OCI-M2 (cell line): ENCODE data around the gene RER1.
A peak's percentile ranks its signal among the peaks of the same experiment; 100 is the strongest.

Source experiments
- DNase-seq: peaks from one replicate; lab custom pipeline; 2025; ENCODE audit not compliant: unreplicated experiment; lab: John Stamatoyannopoulos, UW

RER1 gene

DNA sequence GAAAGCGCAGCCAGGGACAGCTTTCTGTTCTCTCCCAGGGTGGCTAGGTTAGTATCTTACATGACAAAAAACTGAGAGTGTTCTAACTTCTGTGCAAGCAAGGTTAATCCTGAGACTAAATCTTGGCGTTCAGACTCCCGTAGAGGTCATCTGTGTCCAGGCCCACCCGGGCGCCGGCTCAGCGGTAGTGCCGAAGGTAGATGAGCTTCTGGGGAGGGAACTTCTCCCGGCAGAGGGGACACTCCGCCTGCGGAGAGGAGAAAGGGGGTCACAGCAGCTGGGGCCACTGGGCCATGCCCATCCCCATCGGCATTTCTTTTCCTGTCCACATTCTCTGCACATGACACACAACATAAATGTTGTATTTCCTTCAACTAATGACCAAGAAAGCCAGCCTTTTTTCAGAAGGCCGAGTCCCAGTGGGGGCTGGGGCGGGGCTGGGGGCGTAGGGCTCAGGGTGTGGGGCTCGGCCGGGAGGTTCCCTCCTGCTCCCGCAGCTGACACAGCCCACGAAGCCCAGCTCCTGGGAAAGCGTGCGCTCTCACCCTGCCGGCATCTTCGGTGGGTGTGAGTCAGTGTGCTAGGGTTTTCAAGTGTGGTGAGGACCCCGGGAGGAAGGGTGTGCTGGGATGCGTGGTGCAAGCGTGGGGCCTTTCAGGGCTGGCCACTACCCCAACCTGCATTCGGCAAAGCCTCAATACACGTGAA lies 14.1 kb downstream of the RER1 start:
- DNase-seq = no peak

DNA sequence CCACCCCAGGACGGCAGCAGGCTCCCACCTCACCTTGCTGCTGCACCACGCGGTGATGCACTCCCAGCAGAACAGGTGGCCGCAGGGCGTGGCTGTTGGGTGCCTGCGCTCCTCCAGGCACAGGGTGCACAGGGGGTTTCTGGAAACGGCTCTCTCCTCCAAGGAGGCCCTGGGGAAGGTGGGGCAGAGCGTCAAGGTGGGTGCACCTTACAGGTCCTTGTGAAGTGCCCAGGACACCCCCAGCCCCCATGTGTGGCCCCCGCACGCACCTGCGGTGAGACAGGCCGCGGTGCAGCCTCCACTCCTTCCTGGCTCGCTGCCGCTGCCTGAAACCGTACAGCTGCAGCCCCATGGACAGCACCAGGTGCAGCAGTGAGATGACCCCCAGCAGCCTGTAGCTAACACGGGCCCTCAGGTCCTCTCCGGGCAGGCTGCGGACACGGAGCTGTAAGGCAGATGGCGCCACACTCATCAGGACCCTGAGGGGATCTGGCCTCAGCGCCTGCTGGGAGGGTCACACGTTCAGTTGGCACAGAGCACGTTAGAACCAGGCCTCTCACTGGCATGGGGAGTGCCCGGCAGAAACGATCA lies 14.9 kb downstream of the RER1 start:
- no peak for DNase-seq

DNA sequence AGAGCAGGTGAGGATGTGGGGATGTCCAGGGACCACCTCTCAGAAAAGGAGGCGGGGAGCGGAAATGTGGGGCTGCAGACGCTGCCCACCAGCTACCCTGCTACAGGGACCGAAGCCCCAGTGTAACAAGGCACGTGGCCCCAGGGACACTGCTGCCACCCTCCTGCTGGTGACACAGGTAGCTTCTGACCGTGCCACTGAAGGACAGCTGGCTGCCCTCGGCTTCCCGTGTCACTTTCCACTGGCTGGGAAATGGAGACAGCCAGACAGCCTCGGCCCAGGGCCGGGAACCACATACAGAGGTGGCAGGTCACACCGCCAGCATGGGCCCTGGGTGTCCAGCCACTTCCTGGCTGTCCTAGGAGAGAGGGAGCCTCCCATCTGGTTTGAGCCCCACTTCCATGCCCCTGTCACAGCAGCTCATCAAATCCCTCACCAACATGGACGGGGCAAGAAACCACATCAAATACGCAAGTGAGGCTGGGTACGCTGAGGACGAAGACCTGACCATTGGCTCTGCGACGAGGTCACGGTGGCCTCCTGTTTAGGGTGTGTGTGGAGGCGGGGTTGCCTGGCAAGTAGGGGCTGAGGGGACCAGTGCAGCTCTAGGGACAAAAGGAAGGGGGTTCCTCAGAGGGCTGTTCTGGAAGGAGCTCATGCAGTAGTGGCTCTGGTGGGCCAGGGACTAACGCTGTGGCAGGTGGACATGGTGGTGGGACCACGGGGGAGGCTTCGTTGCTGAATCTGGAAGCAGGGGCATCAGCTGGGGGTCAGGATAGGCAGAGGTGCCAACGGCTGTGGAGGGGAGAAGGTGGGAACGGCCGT lies 15.7 kb downstream of the RER1 start:
- no peak for DNase-seq

DNA sequence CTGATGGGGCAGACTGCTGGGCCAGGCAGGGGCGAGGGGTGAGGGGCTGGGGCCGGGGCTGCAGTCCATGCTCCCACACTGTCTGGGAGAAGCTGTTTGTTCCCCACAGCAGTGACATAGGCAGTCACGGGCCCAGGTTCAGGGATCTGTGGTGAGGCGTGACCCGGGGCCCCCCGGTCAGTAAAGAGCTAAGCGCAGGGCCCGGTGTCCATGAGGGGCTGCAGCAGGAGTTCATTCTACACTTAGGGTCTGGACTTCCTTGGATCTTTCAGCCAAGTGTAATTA lies 16.3 kb downstream of the RER1 start:
- no peak for DNase-seq

GRCh38 chr1:2408456-2408855 lies 16.8 kb downstream of the RER1 start:
- DNase-seq = no peak

- DNase-seq = no peak
Measured at GRCh38 chr1:2408859-2409276, 17.2 kb downstream of the RER1 start.

GRCh38 chr1:2409745-2410144 lies 18.1 kb downstream of the RER1 start:
- no peak for DNase-seq

DNA sequence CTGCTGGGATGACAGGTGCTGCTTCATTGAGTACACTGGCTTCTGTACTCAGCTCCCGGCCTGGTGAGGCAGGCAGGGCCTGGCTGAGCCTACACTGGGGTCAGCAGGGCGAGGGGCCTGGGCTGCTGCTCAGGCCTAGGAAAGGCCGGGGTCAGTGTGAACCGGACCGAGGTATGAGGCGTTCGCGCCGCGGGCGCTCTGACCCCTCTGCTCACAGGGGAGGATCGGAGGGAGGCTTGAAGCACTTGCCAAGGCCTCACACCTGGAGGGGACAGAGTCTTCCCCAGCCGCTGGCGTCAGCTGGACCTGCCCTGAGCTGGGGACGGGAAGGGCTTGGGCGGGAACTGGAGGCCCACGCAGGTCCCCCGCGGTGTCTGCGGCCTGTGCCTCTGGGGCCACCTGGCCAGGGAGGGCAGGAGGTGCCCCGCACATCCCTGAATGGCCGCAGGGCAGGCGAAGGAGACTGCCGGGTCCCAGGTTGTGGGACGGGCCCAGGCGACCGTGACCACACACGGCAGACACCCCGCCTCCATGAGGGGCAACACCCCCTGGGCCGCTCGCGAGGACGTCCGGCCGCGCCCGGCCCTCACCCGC lies 20.3 kb downstream of the RER1 start:
- DNase-seq = no peak

- DNase-seq = peak; percentile 71
Measured at GRCh38 chr1:2412395-2412772, 20.7 kb downstream of the RER1 start, which contains the start of gene PEX10. Gene PEX10 (minus strand): TSS chr1:2412564. CDS start chr1:2412502, 62 bp downstream.

DNA sequence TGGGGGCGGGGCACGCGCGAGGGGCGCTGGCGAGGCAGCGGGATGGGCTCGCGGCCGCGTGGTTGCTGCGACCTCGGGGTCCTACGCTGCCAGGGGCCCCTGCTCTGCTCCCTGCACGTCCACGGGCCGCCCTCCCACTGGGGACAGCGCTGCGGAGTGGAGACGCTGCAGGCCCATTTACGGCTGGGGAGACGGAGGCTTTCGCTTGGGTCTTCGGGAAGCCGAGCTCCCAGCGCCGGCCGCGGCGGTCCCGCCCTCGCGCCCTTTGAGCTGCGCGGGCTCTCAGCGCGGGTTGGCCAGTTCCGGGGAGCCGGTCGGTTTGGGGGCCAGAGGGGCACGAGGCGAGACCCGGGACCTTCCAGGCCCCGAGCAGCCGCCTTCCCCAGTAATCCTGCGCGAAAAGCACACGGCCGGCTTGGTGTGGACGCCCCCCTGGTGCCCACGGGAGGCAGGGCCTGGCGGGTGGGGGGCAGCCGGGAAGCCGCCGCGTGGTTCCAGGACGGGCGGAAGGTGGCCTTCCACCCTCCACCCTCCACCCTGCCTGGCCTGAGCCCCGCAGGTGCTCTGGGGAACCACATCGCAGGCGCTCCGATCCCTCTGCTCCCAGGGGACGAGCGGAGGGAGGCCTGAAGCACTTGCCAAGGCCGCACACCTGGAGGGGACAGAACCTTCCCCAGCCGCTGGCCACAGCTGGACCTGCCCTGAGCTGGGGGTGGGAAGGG lies 21.3 kb downstream of the RER1 start:
- DNase-seq = no peak

DNA sequence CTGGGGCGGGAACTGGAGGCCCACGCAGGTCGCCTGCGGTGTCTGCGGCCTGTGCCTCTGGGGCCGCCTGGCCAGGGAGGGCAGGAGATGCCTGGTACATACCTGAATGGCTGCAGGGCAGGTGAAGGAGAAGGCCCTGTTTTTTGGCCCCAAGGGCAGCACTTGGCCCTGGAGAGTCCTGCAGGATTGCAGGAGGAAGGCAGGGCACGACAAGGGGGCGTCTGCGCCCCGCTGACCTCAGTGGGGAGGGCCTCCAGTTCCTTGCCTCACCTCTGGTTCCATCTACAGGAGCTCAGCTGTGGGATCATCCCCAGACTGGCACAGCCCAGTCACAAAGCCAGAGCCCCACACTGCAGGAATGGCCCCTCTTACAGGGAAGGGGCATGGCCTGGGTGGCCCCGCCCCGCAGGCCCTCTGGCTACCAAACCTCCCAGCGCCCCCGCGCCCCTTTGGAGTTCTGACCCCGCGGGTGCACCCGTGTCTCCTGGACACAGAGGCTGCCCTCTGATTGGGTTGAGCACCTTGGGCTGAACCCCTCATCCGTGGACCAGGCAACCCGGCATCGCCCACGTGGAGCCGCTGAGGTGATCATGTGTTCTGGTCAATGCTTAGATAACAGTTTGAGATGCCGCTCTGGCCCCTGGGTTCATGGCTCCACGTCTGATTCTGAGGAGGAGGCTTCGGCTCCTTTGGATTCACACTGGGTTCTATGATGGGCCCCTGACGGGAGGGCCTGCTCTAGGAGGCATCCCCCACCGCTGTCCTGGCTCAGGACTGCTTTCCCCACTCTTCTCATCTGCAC lies 22.1 kb downstream of the RER1 start:
- DNase-seq = no peak

DNA sequence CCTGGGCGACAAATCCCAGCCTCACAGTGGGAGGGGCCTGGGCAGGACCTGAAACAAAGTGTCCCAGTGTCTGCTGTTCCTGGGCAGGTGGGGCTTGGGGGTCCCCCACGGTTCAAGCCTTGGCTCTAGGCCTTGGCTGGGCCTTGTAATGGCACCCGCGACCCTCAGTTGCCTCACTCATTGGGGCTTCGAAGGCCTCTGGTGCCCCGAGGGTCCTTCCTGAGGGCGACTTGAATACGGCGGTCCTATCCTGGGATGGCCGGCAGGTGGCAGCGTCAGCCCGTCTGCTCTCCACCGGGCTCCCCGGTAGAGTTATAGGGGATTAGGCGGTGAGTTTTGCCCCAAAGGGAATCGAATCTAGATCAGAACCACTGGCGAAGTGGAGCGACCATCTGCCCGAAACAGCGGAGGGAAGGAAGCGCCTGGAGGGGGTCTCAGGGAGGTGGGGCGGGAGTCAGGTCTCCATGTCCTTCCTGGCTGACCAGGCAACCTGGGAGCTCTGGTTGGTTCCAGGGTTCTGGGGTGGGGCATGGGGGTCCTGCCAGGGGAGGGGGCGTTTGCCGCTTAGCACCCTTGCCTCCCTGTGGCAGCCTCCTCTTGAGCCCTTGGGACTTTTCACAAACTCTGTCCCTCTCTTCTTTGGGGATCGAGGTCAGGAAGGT lies 22.8 kb downstream of the RER1 start:
- DNase-seq = peak; percentile 13

DNA sequence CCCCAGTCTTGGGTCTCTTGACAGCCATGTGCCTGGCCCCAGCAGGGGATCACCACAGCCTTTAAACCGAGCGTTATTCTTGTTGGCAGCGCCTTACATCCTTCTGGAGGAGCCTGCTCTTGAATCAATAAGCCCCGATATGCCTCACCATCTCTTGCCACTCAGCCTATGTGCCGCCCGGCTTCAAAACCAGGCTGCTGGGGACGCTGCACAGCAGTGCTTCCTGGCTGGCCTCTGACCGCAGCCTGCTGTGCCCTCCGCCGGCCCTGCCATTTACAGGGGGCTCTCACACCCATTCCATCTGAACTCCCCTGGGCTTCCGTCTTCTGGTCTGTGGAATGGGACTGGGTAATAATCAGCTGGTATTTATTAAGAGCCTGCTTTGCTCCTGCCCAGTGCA lies 23.7 kb downstream of the RER1 start:
- DNase-seq = no peak

- DNase-seq = no peak
Measured at GRCh38 chr1:2415801-2416208, 24.2 kb downstream of the RER1 start.

- DNase-seq = no peak
Measured at GRCh38 chr1:2416403-2416802, 24.8 kb downstream of the RER1 start.

GRCh38 chr1:2417083-2417832 lies 25.6 kb downstream of the RER1 start:
- DNase-seq = no peak

DNA sequence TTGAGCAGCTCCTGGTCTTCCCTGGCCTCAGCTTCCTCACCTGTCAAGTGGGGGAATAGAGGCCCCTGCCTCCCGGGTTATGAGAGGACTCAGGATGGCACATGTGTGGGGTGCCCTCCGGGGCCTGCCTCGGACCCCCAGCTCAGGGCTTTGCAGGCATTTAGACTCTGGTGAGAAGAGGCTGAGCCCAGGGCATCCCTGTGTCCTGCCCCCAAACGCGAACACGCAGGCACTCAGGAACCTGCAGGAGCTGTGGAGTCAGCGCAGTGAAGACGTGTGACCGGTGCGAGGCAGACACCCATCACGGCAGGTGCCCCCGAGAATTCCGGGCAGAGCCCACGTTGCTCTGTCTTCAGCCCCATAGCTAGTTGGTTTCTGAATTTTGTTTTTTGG lies 26.2 kb downstream of the RER1 start:
- no peak for DNase-seq

GRCh38 chr1:2418791-2419320 lies 27.2 kb downstream of the RER1 start:
- no peak for DNase-seq

- DNase-seq = no peak
Measured at GRCh38 chr1:2419416-2419815, 27.8 kb downstream of the RER1 start.
